Measurements from ENCODE around the gene TMEM245.

GRCh38 chr9:109117856-109118807, 1.6 kb downstream of the TMEM245 start:
- TF ChIP-seq CTCF (conservative IDR thresholded peaks at IDR 0.05; ENCODE audit: low read depth, low read length): no peak
- TF ChIP-seq EZH2 (IDR thresholded peaks at IDR 0.05; ENCODE audit: borderline replicate concordance, low read depth, low read length, poor library complexity, severe bottlenecking): no peak
